Cerebellar nuclear complex (tissue), 1 donor: ENCODE measurements around the gene ZNF646.

Experiments
- DNase-seq, 2 experiments: peaks; one replicate each; lab custom pipeline; 2025; lab: John Stamatoyannopoulos, UW

The ZNF646 gene

DNA sequence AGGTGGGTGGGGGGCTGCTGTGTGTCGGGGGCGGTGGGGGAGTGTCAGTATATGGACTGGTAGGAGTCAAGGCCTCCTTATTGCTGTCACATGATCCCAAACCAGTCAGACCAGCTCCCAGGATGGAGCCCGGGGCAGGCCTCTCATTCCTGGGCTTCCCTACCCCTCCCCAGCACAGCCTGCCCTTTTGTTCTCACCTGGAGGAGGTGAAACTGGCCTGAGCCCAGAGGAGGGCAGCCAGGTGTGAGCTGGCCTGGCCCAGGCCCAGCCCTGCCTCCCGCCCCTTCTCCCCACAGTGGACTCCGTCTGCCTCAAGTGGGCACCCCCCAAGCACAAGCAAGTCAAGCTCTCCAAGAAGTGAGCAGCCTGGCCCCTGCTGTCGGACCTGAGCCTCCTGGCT, 56.7 kb downstream of the ZNF646 start:
- no peak for DNase-seq

DNA sequence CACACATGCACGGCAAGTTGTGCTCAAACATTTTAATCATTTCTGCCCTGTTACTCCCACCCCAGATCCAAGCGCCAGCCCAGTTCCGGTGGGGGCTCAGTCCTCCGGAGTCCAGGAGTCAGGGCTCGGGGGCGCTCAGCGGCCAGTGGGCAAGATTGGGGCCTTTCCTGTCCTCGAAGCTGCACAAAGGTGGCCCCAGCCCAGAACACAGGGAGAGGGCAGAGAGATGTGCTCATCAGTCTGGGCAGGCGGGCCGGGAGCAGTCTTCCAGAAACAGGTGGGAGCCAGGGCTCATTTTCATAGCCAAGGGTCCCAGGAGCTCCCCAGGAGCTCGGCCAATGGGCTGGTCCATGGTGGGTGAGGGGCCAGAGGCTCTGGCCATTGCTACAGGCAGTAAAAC, 57.2 kb downstream of the ZNF646 start:
- DNase-seq: no peak

DNA sequence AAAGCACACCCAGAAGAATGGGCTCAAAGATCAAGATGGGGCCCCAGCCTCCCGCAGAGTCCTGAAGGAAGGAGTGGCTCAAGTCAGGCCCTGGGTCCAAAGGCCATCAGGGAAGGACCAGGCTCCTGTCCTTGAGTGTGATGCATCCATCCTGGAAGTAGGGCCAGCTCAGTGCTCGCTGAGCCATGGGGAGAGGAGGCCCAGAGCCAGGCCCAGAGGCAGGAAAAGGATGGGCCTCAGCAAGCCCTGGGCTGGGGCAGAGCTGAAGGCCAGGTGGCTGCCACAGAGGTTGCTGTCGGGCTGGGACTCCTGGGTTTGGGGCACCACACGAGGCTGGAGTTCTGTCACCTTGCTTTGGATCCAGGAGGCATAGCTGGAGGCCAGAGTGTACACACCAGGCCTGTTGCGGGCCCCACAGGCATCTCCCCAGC, 57.6 kb downstream of the ZNF646 start:
- no peak for DNase-seq

GRCh38 chr16:31132303-31132979, 58.2 kb downstream of the ZNF646 start:
- no peak for DNase-seq

DNA sequence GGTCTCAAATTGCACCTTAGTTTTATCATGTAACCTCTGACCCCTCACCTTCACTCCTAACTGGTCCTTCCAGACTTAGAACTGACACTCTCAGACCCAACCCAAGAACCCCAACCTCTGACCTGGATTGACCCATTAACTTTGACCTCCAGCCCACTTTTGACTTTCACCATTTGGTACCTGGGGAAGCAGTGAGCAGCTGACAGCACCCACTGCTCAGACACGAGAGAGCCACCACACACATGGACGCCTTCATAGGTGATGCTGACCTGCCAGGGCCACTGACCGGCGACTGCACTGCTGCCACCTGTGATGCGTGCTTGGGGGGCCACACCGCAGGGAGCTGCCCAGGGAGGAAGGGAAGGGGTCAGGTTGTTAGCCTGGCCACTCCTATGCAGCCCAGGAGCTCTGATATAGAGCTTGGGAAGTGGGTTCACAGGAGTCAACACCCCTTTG, 58.9 kb downstream of the ZNF646 start:
- no peak for DNase-seq
